Loucy (cell line): Measurements from ENCODE around the gene FTO.

Experiments used
- CTCF ChIP-seq: fragments of 200-600 bp; sonication (generic); conservative IDR thresholded peaks from 2 replicates; pipeline ENCODE4 v1.5.1; 2014; ENCODE audit warnings: mild to moderate bottlenecking, antibody characterized with exemption, low read length
- EZH2phosphoT487 ChIP-seq: fragments of 200-600 bp; IDR thresholded peaks from 2 replicates; pipeline ENCODE4 v1.6.1; 2018; ENCODE audit warnings: antibody characterized with exemption, mild to moderate bottlenecking, moderate library complexity, borderline replicate concordance

GRCh38 chr16:54055864-54056263 lies 351.9 kb downstream of the FTO start:
- no peak for TF ChIP-seq CTCF
- no peak for TF ChIP-seq EZH2phosphoT487
